HG03175 (cell line): Measurements from ENCODE around the gene CRYGC.

Source experiments
- ATAC-seq: cut with Tn5 transposase; IDR thresholded peaks from one replicate; pipeline ENCODE4 v1.9.1; 2021; ENCODE audit warnings: mild to moderate bottlenecking, moderate library complexity; ENCODE audit not compliant: unreplicated experiment

Gene CRYGC

GRCh38 chr2:208097313-208097712 is 32.3 kb downstream of the CRYGC start:
- ATAC-seq = no peak

GRCh38 chr2:208096080-208096479 is 33.5 kb downstream of the CRYGC start:
- no peak for ATAC-seq

- ATAC-seq = no peak
These were observed 36.5 kb downstream of the CRYGC start for GRCh38 chr2:208093128-208093527.

- ATAC-seq = no peak
These were observed 37.4 kb downstream of the CRYGC start for GRCh38 chr2:208092093-208092832.

GRCh38 chr2:208090420-208090819 is 39.2 kb downstream of the CRYGC start:
- ATAC-seq = no peak

- no peak for ATAC-seq
These were observed 43.6 kb downstream of the CRYGC start for GRCh38 chr2:208086029-208086428.

GRCh38 chr2:208083807-208084206 is 45.8 kb downstream of the CRYGC start:
- no peak for ATAC-seq
